GM10266 (cell line): ENCODE data around the gene ZNF804A.
"Not testable (repeated sequence)": the region's sequence is repeated elsewhere in the genome, so short reads cannot be mapped to it uniquely, and the experiment has no call there.

Experiments
- DNase-seq: peaks from one replicate; pipeline ENCODE4 v3.0.0; 2012; ENCODE audit errors: extremely low spot score
- TF ChIP-seq, protein P1 (sequence below): IDR thresholded peaks from 2 replicates; pipeline ENCODE4 v1.5.1; 2012; ENCODE audit warnings: mild to moderate bottlenecking, low read depth; ENCODE audit not compliant: control insufficient read depth, insufficient read depth; ENCODE audit errors: missing control alignments

Gene ZNF804A

DNA sequence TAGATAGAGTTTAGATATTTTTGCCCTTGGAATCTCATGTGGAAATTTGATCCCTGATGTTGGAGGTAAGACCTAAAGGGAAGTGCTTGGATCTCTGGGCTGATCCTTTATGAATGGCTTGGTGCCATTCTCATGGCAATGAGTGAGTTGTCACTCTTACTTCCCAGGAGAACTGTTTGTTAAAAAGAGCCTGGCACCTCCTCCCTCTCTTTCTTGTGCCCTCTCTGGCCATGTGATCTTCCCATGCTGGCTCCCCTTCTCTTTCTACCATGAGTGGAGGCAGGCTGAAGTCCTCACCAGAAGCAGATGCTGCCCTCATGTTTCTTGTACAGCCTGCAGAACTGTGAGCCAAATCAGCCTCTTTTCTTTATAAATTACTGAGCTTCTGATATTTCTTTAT, 276.9 kb downstream of the ZNF804A start:
- TF ChIP-seq, protein P1, sequence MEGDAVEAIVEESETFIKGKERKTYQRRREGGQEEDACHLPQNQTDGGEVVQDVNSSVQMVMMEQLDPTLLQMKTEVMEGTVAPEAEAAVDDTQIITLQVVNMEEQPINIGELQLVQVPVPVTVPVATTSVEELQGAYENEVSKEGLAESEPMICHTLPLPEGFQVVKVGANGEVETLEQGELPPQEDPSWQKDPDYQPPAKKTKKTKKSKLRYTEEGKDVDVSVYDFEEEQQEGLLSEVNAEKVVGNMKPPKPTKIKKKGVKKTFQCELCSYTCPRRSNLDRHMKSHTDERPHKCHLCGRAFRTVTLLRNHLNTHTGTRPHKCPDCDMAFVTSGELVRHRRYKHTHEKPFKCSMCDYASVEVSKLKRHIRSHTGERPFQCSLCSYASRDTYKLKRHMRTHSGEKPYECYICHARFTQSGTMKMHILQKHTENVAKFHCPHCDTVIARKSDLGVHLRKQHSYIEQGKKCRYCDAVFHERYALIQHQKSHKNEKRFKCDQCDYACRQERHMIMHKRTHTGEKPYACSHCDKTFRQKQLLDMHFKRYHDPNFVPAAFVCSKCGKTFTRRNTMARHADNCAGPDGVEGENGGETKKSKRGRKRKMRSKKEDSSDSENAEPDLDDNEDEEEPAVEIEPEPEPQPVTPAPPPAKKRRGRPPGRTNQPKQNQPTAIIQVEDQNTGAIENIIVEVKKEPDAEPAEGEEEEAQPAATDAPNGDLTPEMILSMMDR, result no peak
- no peak for DNase-seq

DNA sequence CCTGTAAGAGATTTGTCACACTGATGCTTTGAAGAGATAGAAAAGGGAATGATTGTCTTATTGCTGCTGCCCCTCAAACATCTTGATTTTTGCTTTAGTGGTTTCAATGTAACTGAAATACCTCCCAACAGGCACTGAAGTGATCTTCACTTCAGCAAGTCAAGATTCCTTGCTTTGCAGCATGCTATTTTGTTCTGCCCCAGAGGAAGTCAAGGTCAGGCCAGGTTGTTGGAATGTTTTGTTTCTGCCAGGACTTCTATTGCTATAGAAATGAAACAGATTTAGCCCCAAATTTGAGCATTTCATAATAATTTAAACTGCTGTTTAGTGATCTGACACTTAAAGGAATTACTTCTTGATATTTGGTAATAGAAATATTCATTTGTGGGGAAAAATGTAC, 277.6 kb downstream of the ZNF804A start:
- DNase-seq, result no peak
- TF ChIP-seq, protein P1, result no peak

DNA sequence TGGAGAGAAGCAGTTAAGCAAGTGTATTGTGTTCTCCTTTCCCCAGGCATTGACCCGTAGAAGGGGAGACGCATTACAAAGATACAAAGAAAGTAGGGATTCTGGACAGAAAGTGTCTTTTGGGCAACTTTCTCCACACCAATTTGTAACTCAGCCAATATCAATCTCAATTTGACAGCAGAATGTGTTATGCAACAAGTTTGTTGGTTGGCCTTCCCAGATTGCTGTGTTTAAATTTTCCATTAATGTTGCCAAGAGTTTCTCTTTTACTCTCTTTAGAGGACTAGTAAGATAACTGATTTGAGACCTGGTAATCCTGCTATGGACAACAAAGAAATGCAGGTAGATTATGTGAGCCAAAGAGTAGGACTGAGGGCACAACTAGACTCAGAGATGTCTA, 279.6 kb downstream of the ZNF804A start:
- no peak for DNase-seq
- TF ChIP-seq, protein P1, result no peak

- no peak for DNase-seq
These were observed 281.3 kb downstream of the ZNF804A start for GRCh38 chr2:184879671-184880070.

DNA sequence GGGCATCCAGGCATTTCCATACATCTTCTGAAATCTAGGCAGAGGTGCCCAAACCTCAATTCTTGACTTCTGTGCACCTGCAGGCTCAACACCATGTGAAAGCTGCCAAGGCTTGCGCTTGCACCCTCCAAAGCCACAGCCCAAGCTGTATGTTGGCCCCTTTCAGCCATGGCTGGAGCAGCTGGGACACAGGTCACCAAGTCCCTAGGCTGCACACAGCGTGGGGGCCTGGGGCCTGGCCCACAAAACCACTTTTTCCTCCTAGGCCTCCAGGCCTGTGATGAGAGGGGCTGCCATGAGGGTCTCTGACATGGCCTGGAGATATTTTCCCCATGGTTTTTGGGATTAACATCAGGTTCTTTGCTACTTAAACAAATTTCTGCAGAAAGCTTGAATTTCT, 288.3 kb downstream of the ZNF804A start:
- DNase-seq, result not testable (repeated sequence)

More at GRCh38 chr2:184879671-184880070, 281.3 kb downstream of the ZNF804A start:
- TF ChIP-seq, protein P1, result no peak

GRCh38 chr2:184890311-184890710, 292.0 kb downstream of the ZNF804A start:
- TF ChIP-seq, protein P1, result no peak
- DNase-seq, result no peak

DNA sequence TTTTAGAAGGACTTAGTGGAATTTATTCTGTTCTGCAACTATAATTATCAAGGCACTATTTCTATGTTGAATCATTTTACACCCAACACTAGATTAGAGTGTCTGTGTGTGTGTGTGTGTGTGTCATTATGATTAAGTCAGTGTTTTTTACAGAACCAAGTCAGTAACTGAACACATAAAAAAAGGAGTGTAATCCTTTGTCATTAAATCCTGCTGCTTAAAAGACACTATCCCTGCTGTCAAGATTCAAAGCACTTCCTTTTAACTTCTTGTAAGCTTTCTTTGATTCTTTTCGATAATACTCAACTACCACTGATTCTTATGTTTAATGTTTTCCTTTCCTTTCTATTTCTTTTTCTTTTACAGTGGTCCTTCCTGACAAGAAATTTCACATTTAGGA, 306.7 kb downstream of the ZNF804A start:
- no peak for DNase-seq
- TF ChIP-seq, protein P1, result no peak

DNA sequence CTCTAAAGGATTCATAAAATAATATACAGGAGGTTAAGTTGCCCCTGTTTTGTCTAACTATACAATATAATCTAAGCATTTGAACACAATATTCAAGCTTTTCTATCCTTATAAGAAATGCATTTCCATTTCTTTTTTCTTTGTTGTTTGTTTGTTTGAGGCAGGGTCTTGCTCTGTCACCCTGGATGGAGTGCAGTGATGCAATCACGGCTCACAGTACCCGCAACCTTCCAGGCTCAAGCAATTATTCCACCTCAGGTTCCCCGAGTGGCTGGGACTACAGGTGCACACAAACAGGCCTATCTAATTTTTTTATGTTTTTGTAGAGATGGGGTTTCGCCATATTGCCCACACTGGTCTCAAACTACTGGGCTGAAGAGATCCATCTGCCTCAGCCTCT, 307.8 kb downstream of the ZNF804A start:
- no peak for DNase-seq
- TF ChIP-seq, protein P1, result no peak
